Endothelial cell (in vitro differentiated cells): ENCODE measurements around the gene KAZN. TPM values are rescaled to one million over a fixed set of nuclear protein-coding genes. Genes with fewer than 3 reads are reported as not detected.

ENCODE experiments used
- DNase-seq: peaks from one replicate; pipeline ENCODE4 v3.0.0; 2021; ENCODE audit warnings: low spot score
- H3K27ac Mint-ChIP-seq: one replicate; pipeline ENCODE4 v1.8.0; 2021; ENCODE audit warnings: mixed read lengths, inconsistent platforms; ENCODE audit not compliant: unreplicated experiment
- H3K27me3 Mint-ChIP-seq: one replicate; pipeline ENCODE4 v1.8.0; 2021; ENCODE audit warnings: mild to moderate bottlenecking, moderate library complexity, mixed read lengths, inconsistent platforms; ENCODE audit not compliant: unreplicated experiment
- H3K36me3 Mint-ChIP-seq: one replicate; pipeline ENCODE4 v1.8.0; 2021; ENCODE audit warnings: mild to moderate bottlenecking, low read depth, mixed read lengths, inconsistent platforms; ENCODE audit not compliant: unreplicated experiment
- H3K4me1 Mint-ChIP-seq: one replicate; pipeline ENCODE4 v1.8.0; 2021; ENCODE audit warnings: mild to moderate bottlenecking, mixed read lengths, inconsistent platforms; ENCODE audit not compliant: unreplicated experiment
- H3K4me3 Mint-ChIP-seq: one replicate; pipeline ENCODE4 v1.8.0; 2021; ENCODE audit warnings: mild to moderate bottlenecking, mixed read lengths, inconsistent platforms; ENCODE audit not compliant: unreplicated experiment
- H3K9me3 Mint-ChIP-seq: one replicate; pipeline ENCODE4 v1.8.0; 2021; ENCODE audit warnings: mixed read lengths, inconsistent platforms; ENCODE audit not compliant: unreplicated experiment
- CTCF ChIP-seq: fragments of 200-600 bp; sonication (generic); IDR thresholded peaks from one replicate; pipeline ENCODE4 v1.5.0; 2021; ENCODE audit warnings: antibody characterized with exemption; ENCODE audit not compliant: unreplicated experiment
- total RNA-seq: library from RNA; stranded (reverse); fragmentation: NEBNext Ultra II Directional; extraction: Animal tissue kit (Norgen Biotek cat#: 25700); gene quantifications from one replicate; pipeline ENCODE4 v1.2.1, GENCODE V29; 2021; ENCODE audit not compliant: unreplicated experiment

Gene KAZN
- total RNA-seq, 1 donor from 2014 or later = 10.1 TPM

GRCh38 chr1:14666373-14666772 is 67.9 kb downstream of the KAZN start:
- H3K36me3 Mint-ChIP-seq = no peaks in the 10 kb centered on the region
- TF ChIP-seq CTCF = no peak
- no peak overlapping the region for H3K27ac Mint-ChIP-seq
- DNase-seq = no peak
- H3K4me1 Mint-ChIP-seq = no peaks in the 10 kb centered on the region
- peaks cover 4% of the 10 kb centered on the region for H3K27me3 Mint-ChIP-seq
- H3K9me3 Mint-ChIP-seq = no peaks in the 10 kb centered on the region
- H3K4me3 Mint-ChIP-seq = no peak overlapping the region

DNA sequence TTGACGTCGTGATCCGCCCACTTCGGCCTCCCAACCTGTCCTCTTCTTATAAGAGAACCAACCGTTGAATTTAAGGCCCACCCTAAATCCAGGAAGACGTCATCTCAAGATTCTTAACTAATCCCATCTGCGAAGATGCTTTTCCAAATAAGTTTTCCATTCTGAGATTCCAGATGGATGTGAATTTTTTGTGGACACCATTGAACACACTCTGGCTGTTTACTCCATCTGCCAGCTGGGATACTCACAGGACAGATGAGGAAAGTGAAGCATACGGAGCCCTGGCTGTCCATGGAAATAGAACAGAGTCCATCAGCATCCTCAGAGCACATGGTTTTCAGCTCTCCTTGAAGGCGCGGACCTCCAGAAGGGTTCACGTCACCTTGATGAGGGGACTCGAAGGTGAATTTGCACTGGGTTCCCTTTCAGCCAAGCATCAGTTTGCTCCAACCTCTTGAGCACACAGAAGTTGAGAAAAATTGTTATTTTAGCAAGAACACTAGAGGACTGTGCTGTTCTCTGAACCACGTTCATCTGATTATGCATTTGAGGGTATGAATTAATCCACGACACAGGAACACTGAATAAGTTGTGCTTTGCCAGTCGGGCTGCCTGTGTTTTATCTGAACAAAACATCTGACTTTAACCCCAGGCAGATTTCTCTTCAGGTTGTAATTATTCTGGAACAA is 68.6 kb downstream of the KAZN start:
- DNase-seq = no peak
- Mint-ChIP-seq H3K27me3 (peaks cover 4% of the 10 kb centered on the region), H3K27ac (no peak overlapping the region), H3K36me3 (no peaks in the 10 kb centered on the region), H3K4me3 (no peak overlapping the region), H3K4me1 (no peaks in the 10 kb centered on the region), H3K9me3 (no peaks in the 10 kb centered on the region)
- TF ChIP-seq CTCF = no peak

GRCh38 chr1:14667651-14667984 is 69.1 kb downstream of the KAZN start:
- no peak for DNase-seq
- Mint-ChIP-seq H3K27me3 (peaks cover 3% of the 10 kb centered on the region), H3K36me3 (no peaks in the 10 kb centered on the region), H3K4me3 (no peak overlapping the region), H3K9me3 (no peaks in the 10 kb centered on the region), H3K4me1 (no peaks in the 10 kb centered on the region), H3K27ac (no peak overlapping the region)
- no peak for TF ChIP-seq CTCF

DNA sequence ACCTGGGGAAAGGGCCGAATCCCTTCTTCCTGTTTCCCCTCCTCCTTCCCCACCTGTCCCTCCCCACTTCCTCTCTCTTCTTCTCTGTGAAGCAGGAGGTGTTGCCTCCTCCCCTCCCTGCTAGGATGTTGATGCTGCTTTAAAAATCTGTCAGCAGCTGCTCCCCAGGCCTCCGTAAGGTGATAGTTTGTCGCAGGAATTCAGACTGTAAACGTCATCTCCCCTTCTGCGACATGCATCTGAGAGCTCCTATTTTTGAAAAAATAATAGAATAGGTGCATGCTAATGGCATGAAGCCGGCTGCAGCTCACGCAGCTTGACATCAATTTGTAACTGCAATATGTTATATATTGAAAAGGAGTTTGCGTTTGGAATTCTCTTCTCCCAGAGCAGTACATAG is 70.1 kb downstream of the KAZN start:
- Mint-ChIP-seq H3K4me3 (no peak overlapping the region), H3K9me3 (no peaks in the 10 kb centered on the region), H3K36me3 (no peaks in the 10 kb centered on the region), H3K27me3 (peaks cover 3% of the 10 kb centered on the region), H3K27ac (no peak overlapping the region), H3K4me1 (no peaks in the 10 kb centered on the region)
- no peak for TF ChIP-seq CTCF
- no peak for DNase-seq

GRCh38 chr1:14672005-14672404 is 73.5 kb downstream of the KAZN start:
- Mint-ChIP-seq H3K4me3 (no peak overlapping the region), H3K9me3 (no peaks in the 10 kb centered on the region), H3K36me3 (no peaks in the 10 kb centered on the region), H3K4me1 (no peaks in the 10 kb centered on the region), H3K27ac (no peak overlapping the region), H3K27me3 (peaks cover 1% of the 10 kb centered on the region)
- DNase-seq = no peak
- TF ChIP-seq CTCF = no peak
